Activated T-cell treated with anti-CD3 and anti-CD28 coated beads for 24 hours (primary cell): ENCODE results near the gene ANKRD33B.
"Not testable (repeated sequence)": the region's sequence is repeated elsewhere in the genome, so short reads cannot be mapped to it uniquely, and the experiment has no call there.

Source experiments
- DNase-seq: peaks from one replicate; pipeline ENCODE4 v3.0.0-alpha.2; 2020; ENCODE audit warnings: low read depth

The ANKRD33B gene

DNA sequence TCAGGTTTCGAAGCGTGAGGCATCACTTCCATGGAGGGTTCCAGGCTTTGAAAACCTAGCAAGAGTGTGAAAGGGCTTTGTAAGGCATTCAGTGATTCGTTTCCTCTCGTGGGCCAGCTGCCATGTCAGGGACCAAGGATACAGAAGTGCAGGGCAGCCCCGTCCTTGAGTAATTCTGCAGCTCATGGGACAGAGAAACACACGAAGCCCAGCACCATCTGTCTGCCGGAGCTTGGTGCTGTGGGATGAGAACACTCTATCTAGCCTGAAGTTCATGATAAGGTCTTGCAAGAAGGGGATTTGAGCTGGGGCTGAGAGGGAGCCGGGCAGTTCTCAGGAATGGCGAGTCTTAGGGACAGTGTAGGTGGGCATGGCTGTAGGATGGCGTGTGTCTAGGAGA, 55.8 kb downstream of the ANKRD33B start:
- DNase-seq: no peak

DNA sequence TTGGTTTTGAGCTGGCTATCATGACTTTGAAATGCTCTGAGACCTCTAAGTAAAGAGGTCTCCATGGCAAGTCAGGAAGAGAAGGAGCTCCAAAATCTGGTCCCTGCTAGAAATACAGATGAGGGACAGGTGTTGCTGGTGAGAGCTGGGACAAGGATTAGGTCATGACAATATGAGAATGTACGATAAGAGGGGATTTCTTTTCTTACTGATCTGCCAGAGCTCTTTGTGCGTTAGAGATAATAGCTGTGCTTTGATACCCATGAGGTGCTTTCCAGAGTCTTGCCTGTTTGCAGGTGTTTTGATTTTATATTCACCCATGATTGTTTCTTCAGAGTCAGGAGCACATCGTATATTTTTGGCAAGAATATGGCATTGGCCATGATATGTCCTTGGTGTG, 56.5 kb downstream of the ANKRD33B start:
- no peak for DNase-seq

DNA sequence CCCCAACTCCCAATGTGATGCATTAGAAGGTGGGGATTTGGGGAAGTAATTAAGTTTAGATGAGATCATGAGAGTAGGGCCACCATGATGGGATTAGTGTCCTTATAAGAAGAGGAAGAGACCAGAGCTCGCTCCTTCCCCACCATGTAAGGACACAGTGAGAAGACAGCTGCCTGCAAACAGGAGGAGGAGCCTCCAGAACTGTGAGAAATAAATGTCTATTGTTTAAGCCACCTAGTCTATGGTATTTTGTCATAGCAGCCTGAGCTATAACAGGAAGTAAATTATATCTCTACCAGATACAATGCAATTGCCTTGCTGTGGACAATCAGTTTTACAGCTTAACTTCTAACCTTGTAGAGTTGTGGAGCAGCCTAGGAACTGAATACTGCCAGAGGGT, 58.0 kb downstream of the ANKRD33B start:
- DNase-seq: no peak

DNA sequence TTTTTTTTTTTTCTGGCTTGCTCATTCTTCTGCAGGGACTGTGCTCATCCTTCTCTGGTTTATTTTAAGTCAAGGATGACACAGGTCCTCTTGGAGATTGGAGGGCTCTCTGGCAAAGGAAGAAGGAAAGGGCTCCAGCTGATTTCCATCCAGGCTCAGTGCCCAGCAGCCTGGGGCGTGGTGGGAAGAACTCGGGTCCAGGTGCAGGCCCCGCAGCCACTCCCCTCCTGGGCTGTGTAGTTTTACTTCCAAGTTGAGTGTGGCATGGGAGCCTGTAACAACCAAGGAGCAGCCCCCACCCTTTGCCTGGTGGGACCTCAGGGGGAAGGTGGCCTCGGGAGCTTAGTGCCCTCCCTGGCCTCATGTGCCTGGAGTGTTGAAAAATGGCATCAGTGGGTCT, 58.9 kb downstream of the ANKRD33B start:
- no peak for DNase-seq

DNA sequence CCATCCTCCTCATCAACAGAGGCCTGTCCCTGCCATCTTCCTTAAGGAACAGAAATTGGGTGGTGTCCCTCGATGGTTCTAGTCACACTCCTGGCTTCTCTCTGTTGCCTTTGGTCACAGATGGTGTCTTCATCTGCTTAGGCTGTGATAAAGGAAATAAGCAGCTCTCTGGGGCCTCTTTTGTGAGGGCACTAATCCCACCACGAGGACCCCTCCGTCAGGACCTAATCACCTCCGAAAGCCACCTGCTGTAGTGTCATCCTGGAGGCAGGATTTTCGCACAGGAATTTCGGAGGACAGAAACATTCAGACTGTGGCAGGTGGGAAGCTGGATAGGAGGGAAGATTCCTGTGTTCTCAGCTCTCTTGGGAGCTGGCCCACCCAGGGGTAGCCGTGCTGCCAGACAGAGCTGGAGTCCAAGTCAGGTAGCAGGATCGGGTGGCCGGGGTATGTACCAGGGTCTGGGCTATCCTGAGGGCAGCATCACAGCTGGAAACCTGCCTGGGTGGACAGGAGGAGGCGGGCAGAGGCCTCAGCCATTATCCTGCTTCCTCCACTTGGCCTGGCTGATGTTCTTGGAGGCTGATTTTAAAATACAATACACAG, 59.5 kb downstream of the ANKRD33B start:
- DNase-seq: no peak

DNA sequence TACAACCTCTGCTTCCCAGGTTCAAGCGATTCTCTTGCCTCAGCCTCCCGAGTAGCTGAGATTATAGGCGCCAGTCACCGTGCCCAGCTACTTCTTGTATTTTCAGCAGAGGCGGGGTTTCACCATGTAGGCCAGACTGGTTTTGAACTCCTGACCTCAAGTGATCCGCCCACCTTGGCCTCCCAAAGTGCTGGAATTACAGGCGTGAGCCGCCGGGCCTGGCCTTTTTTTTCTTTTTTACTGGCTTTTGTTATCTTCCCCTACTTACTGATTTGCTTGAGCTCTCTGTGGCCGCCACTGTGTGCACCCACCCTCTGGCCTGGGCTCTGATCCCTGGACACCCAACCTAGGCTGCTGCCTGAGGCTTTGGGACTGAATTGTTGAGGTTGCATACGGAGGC, 60.3 kb downstream of the ANKRD33B start:
- no peak for DNase-seq

DNA sequence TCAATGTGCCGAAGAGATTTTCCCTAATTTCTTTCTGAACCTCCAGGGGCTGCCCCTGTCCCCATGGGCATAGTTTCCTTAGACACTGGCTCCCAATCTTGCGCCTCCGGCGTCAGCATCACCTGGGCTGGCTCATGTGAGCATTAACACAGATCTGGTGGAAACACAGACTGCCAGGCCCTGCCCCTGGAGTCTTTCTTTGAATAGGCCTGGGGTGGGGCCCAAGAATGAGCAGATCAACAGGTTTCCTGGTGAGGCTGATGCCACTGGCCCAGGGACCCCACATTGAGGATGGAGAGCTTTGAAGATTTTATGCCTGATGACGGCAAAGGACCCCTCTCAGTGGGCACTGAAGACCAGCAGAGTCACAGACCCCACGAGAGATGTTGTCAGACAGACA, 60.8 kb downstream of the ANKRD33B start:
- no peak for DNase-seq

DNA sequence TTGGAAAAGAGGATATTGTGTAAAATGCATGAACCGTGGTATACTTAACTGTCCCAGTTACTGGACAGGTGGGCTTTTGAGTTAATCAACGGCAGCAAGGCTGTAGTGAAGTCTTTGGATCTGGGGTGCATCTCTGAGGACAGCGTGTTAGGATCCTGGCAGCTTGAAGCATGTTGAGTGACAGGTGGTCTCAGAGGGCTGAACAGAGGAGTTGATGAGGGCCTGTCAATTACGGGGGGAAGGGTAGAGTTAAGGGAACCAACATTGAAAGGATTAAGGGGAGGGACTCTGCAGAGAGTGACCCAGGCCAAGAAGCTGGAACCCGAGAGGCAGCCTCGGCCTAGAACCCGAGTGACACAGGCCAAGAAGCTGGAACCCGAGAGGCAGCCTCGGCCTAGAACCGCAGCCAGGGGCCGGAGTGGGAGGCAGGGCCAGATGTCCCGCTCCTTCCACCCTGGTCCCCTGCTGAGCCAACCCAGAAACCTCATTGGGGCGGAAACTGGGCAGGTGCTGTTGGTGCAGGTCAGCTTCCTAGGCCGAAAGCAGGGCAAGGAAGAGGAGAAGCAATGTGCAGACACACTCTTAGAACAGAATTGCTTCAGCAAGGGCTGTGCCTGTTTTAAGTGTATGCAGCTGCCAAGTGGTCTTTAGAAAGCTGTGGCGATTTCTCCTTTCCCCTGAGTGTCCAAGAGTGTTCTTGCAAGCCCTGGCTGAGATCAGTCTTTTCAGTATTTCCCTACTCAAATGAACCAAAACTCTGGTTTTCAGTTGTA, 62.0 kb downstream of the ANKRD33B start:
- DNase-seq: no peak

DNA sequence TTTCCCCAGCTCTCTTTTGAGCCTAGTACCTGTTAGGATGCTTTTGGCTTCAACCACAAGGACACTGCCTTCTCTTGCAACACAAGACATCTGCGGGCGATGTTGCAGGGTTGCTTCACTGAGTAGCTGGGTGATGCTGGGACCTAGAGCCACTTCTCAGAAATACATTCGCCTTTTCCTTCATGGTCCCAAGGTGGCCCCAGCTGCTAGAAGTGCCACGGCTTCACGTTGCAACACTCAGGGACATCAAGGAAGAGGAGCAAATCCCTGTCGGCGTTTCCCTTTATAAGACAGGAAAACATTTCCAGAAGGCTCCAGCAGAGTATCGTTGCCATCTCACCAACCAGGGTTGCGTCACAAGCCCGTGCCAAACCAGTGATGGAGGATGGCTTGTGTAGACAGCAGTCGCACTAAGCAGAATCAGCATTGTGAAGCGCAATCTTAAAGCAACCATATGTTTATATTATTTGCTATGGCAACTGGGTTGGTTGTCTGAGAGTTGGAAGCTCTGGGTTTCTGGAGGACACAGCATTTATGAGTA, 62.7 kb downstream of the ANKRD33B start:
- DNase-seq: no peak

DNA sequence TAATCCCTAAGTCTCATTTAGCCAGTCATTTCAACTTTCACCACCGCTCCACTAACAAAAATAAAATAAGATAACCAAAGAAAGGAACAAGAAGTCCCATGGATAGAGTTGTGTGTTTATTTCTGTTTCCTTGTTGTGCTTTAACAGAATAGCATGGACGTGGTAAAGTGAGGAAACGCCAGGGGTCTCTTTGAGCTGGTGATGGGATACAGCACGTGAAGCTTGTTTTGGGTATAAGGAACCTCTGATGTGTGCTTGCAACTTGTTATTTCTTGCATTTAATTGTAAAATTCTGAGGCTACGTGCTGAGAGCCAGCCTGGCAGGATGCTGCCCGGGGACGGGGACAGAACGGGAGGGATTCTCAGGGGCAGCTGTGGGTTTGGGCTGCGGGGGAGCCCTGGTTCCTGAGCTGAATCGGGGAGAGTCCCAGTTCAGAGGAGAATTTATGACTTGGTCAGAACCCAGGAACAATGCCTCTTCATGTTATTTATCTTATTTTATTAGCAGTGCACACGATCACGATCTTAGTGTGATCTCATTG, 63.4 kb downstream of the ANKRD33B start:
- DNase-seq: no peak

DNA sequence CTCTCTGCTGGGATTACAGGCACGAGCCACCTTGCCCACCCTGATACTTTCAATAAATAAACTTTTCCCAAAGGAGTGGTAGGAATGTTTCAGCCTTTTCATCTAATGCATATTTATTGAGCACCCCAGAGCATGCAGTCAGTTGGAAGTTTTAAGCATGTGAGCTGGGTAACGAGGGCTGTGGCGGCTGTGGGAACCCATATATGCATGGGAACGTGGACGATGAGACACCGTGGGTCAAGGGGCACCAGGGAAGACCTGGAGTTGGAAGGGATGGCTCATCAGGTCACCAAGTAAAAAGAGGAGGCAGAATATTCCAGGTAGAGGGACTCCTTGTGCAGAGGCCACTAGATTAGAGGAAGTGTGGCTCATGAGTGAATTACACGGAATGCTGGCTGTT, 64.7 kb downstream of the ANKRD33B start:
- DNase-seq: no peak

DNA sequence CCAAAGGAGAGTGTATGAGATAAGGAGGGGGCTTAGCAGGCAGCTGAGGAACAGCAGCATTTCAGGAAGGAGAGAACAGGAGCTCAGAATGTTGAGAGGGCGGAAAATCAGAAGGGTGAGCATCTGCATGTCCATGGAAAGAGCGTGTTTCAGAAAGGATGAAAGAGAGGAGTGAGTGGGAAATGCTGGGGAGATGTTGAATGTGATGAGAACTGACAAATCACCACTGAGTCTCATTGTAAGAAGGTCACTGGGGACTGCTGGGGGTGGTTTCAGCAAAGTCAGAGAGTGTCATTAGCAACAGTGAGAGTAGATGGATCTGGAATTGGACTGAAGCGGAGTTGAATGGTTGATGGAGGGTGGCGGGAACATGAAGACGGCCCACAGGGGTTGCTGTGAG, 65.8 kb downstream of the ANKRD33B start:
- DNase-seq: no peak

DNA sequence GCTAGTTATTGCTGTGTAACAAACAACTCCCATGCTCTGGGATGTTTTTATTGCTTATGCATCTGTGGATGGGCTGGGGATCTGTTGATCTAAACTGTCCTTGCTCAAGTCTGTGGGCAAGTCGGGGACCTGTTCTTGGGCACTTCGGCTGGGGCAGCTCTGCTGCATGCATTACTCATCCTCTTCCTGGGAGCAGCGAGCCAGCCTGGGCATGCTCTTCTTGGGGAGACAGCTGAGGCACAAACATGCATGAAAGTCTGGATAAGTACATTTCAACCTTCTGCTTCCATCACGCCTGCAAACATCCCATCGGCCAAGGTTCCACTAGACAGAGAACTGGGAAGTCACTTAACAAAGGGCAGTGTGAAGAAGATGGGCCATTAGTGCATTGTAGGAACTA, 66.3 kb downstream of the ANKRD33B start:
- no peak for DNase-seq

DNA sequence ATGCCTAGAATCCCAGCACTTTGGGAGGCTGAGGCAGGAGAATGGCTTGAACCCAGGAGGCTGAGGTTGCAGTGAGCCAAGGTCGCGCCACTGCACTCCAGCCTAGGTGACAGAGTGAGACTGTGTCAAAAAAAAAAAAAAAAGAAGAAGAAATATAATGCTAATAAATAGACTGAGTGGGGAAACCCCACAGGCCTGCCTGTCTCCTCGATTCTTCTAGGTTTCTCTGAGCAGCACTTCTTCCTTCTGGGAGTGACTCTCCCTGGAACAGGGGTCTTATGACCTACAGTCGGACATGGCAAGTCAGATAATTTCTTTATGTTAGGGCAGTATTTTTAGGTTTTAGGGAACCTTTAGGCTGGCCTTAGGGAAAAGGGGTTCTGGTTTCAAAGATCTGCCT, 66.9 kb downstream of the ANKRD33B start:
- not testable (repeated sequence) for DNase-seq

DNA sequence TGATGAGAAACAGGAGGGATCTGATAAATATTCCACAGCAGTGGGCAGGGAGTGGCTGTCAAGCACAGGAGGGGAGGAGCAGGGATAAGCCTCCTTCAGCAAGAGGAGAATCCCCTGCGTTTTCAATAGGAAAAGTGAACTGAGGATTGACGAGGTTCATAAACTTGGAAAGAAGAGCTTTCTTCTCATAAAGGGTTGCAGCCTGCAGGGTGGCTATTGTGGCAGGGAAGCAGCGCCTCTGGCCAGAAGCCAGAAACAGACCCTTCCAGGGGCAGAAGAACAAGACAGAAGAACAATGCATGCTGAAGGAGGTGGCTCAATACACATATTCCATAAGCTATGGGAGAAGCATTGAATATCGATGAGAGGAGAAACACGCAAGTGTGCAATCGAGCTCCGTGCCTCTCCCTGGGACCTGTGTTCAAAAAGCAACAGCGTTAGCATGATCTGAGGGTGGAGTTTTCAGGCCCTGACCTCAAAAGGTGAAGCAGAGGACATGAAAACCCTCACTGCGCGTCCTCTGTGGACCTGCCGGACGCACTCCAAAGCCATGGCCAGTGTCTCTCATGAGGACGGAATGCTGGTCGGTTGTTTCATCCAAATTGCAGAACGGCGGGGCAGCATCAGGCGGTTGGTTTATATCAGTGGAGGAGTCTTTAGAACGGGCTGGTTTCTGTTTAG, 67.6 kb downstream of the ANKRD33B start:
- DNase-seq: no peak

DNA sequence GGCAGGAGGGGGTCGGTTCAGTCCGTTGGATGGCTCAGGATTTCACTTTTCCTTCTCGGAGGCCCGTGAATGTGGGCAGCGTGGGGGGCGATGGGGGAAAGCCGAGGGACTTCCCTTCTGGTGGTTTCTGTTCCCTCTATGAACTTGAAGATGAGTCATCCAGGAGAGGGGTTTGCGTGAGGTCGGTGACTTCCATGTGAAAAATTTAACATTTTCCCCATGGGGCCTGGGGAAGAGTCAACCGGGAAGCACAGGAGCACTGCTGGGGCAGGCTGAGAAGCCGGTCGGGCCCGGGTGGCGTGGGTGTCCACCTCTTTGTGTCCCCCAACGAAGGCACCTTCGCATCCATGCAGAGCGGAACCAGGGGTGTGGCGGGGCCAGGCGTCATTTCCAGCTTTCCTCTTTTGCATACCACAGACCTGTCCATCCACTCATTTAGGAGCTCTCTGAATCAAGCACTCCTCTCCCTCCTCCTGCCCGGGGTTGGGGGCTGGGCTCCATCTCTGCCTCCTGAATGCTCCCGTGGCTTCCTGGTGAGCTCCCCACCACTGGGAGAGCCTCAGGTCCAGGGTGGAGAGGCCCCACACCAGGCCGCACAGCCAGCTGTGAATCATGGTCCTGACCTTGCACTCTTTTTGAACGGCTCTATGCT, 68.4 kb downstream of the ANKRD33B start:
- peak; percentile 35 for DNase-seq

DNA sequence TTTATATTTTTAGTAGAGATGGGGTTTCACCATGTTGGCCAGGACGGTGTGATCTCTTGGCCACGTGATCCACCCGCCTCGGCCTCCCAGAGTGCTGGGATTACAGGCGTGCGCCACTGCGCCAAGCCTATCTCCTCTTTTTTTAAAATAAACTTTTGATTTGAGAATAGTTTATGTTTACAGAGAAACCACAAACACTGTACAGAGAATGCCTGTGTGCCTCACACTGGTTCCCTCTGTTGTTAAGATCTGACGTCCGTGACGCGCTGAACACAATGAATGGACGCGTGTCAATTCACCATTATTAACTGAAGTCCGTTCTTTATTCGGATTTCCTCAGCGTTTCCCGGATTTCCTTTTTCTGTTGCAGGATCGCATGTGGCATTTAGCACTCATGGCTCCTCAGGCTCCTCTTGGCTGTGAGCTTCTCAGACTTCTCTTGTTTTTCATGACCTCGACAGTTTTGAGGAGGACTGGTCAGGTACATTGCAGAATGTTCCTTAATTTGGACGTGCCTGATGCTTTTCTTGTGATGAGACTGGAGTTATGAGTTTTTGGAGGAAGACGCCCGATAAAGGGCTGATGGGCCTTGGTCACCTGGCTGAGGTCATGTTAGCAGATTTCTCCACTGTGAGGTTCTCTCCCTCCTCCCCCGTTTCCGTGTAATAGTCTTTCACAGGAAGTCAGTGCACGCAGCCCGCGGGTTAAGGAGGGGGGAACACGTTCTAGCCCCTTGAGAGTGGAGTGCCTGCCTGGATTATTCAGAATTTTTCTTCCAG, 69.6 kb downstream of the ANKRD33B start:
- DNase-seq: peak; percentile 29

DNA sequence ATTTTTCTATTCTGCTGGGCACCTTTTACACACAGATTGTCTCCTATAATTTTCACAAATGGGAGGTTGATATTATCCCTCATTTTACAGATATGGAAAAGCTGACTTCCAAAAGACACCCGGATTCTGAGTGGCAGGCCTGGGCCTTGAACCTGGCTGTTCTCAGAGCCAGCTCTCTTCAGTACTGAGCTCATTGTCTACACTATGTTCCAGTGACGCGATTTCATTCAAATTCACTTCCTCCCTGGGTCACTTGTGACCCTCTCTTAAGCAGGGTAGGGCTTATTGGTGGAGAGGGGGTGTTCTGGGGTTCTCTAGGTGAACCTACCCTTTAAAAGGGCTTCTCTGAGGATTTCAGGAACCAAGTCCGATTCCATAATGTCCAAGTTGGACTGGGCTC, 70.2 kb downstream of the ANKRD33B start:
- DNase-seq: no peak

DNA sequence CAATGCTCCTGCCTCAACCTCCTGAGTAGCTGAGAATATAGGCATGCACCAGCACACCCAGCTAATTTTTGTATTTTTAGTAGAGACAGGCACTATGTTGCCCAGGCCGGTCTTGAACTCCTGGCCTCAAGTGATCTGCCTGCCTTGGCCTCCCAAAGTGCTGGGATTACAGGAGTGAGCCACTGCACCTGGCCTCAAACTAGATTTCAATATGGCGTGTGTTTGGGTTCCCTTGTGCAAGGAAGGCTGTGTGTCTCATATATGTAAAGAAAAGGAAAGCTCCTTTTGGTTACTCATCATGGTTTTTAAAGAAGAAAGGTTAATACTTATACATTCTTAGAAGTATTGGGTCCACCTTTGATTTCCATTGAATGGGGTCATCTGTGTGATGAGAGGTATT, 70.7 kb downstream of the ANKRD33B start:
- no peak for DNase-seq

DNA sequence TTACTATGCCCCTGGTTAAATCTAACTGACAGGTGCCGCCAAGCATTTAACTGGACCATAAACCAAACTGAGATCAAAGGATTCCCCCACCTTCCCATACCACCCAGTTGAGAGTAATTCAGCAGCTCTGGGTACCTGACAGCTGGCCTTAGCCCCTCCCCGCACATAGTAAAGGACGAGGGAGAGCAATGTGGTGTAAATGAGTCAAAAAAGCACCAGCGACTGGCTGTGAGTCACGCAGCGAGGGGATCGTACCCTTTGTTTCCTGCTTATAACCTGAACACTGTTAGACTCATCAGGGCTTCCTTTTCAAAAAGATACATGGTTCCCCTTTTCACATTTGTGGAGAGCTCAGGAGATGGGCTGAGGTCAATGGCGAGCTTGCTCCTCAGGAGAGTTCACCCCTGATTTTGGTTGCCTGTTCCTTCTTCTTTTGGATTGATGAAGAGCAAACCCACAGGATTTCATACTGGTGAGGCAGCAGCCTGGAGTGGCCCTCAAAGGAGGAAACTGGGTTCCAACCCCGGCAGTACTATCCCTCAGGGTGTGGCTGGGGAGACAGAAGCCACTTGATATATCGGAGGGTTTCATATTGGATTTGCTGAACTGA, 71.5 kb downstream of the ANKRD33B start:
- DNase-seq: peak; percentile 74

DNA sequence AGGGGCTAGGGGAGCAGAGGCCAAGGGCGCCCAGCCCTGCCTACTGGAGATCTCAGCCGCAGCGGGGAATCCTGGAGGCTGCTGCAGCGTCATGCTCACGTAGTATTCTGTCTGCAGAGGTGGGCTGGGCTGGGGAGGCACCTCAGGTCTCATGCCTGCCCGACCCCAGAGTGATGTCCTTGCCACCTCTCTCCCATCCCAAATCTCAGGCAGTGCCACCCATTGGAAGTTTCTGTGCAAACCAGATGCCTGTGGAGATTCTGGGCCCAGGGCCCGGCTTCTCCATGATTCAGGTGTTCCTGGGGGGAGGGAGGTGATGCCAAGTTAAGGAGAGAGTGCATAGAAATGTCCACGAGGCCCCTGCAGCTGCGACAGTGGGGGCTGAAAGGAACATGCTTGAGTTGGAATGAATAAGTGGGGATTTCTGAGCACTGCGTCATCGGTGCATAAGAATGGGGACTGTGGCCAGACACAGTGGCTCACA, 72.0 kb downstream of the ANKRD33B start:
- DNase-seq: no peak
